Measurements from ENCODE around the gene SH3PXD2B. TPM values are rescaled to one million over a fixed set of nuclear protein-coding genes. Genes with fewer than 3 reads are reported as not detected.

The SH3PXD2B gene
- total and polyA plus RNA-seq, 2 of the 13 experiments (the other 11 are each of a cell fraction or from before 2014, with no cell fraction given) = 3.4 to 4.6 TPM

GRCh38 chr5:172424808-172425207 lies 29.5 kb downstream of the SH3PXD2B start:
- in situ Hi-C loops (cut with HindIII; ENCODE audit: extremely low pct_ligation_motif_present, low pct_unique_long_range_greater_than_20kb) = no loop called here
- Histone ChIP-seq H3K4me2 (ENCODE audit: low read depth, low read length) (no peak overlapping the region), H3K9me3 (ENCODE audit: low read length) (no peaks in the 10 kb centered on the region), H3K79me2 (ENCODE audit: insufficient read depth, low read length) (no peaks in the 10 kb centered on the region), H3K4me1 (ENCODE audit: insufficient read depth, low read length) (peaks cover 54% of the 10 kb centered on the region), H3K9ac (ENCODE audit: insufficient read depth, low read depth, low read length) (no peak overlapping the region), H3K27ac (ENCODE audit: extremely low read length, insufficient read depth, low read length) (no peak overlapping the region), H2AFZ (ENCODE audit: low read length) (no peak overlapping the region), H3K36me3 (replicated peaks in 1 of 2; ENCODE audit: control insufficient read depth in 1 of 2, insufficient read depth in 2 of 2, low read length in 2 of 2) (no peaks in the 10 kb centered on the region; a peak in 1 of 5 replicates), H3K27me3 (ENCODE audit: control insufficient read depth in 1 of 2, insufficient read depth in 2 of 2, low read length in 2 of 2) (no peaks in the 10 kb centered on the region), H4K20me1 (ENCODE audit: insufficient read depth, low read length) (no peaks in the 10 kb centered on the region), H3K4me3 (replicated peaks in 1 of 3; ENCODE audit: insufficient read depth in 1 of 3, low read depth in 2 of 3, low read length in 3 of 3) (no peak overlapping the region)
- TF ChIP-seq IKZF1 (IDR thresholded peaks at IDR 0.05) = no peak
- ATAC-seq (no peak), DNase-seq (ENCODE audit: low spot score) (no peak), FAIRE-seq (no peak)
- WGBS (ENCODE audit: low lambda C conversion rate) = 91% methylated on average over 6 of the region's 6 CpGs
- intact Hi-C loops (cut with micrococcal nuclease; ENCODE audit: unreplicated experiment) = no loop called here
- ChIA-PET POLR2A (no interaction called here), CTCF (ENCODE audit: low intra/inter-chr PET ratio, low total read pairs) (no interaction called here)
- no TSS peak for BruUV-seq (replicated peaks)

- no TSS peak for BruUV-seq (replicated peaks)
- H3K4me1 ChIP-seq (ENCODE audit: insufficient read depth, low read length) = peaks cover 54% of the 10 kb centered on the region
- no peak overlapping the region for H3K4me3 ChIP-seq (replicated peaks in 1 of 3; ENCODE audit: insufficient read depth in 1 of 3, low read depth in 2 of 3, low read length in 3 of 3)
- ChIA-PET POLR2A (no interaction called here), CTCF (ENCODE audit: low intra/inter-chr PET ratio, low total read pairs) (no interaction called here)
- ATAC-seq (no peak), DNase-seq (ENCODE audit: low spot score) (no peak), FAIRE-seq (no peak)
- H3K27ac ChIP-seq (ENCODE audit: extremely low read length, insufficient read depth, low read length) = no peak overlapping the region
- TF ChIP-seq ZNF12 (CRISPR knock-in tag; IDR thresholded peaks at IDR 0.05) (no peak), RAD51 (IDR thresholded peaks at IDR 0.05; ENCODE audit: borderline replicate concordance) (no peak), RFX5 (IDR thresholded peaks at IDR 0.05; ENCODE audit: low read depth, low read length) (no peak), ZIK1 (CRISPR knock-in tag; IDR thresholded peaks at IDR 0.05; ENCODE audit: borderline replicate concordance, low read depth) (no peak), SMAD1 (CRISPR knock-in tag; IDR thresholded peaks at IDR 0.05; ENCODE audit: borderline replicate concordance, low read depth) (no peak), GPN1 (CRISPR knock-in tag; IDR thresholded peaks at IDR 0.05; ENCODE audit: borderline replicate concordance) (no peak), NFKBIZ (CRISPR knock-in tag; IDR thresholded peaks at IDR 0.05) (no peak), RBFOX2 (IDR thresholded peaks at IDR 0.05; ENCODE audit: low read depth, low read length) (no peak), ARID5B (CRISPR knock-in tag; IDR thresholded peaks at IDR 0.05) (no peak), ZNF33A (CRISPR knock-in tag; IDR thresholded peaks at IDR 0.05; ENCODE audit: borderline replicate concordance) (no peak), ZNF350 (CRISPR knock-in tag; IDR thresholded peaks at IDR 0.05; ENCODE audit: borderline replicate concordance, low read depth) (no peak), DMAP1 (CRISPR knock-in tag; IDR thresholded peaks at IDR 0.05) (no peak), CEBPB (IDR thresholded peaks at IDR 0.05; ENCODE audit: borderline replicate concordance, low read depth, low read length) (no peak), HBP1 (CRISPR knock-in tag; IDR thresholded peaks at IDR 0.05; ENCODE audit: low read depth) (no peak), FOXA3 (CRISPR knock-in tag; IDR thresholded peaks at IDR 0.05) (no peak), SP4 (CRISPR knock-in tag; IDR thresholded peaks at IDR 0.05) (no peak)
- in situ Hi-C loops (cut with HindIII; ENCODE audit: extremely low pct_ligation_motif_present, low pct_unique_long_range_greater_than_20kb) (no loop called here), intact Hi-C loops (cut with micrococcal nuclease; ENCODE audit: unreplicated experiment) (no loop called here)
- no peak overlapping the region for H3K4me2 ChIP-seq (ENCODE audit: low read depth, low read length)
- H3K36me3 ChIP-seq (replicated peaks in 1 of 2; ENCODE audit: control insufficient read depth in 1 of 2, insufficient read depth in 2 of 2, low read length in 2 of 2) = no peaks in the 10 kb centered on the region; a peak in 1 of 5 replicates
- H4K20me1 ChIP-seq (ENCODE audit: insufficient read depth, low read length) = no peaks in the 10 kb centered on the region
- WGBS (ENCODE audit: low lambda C conversion rate) = 93% methylated on average over 3 of the region's 3 CpGs
- H3K9ac ChIP-seq (ENCODE audit: insufficient read depth, low read depth, low read length) = no peak overlapping the region
- H3K9me3 ChIP-seq (ENCODE audit: low read length) = no peaks in the 10 kb centered on the region
- H3K27me3 ChIP-seq (ENCODE audit: control insufficient read depth in 1 of 2, insufficient read depth in 2 of 2, low read length in 2 of 2) = no peaks in the 10 kb centered on the region
- no peak overlapping the region for H2AFZ ChIP-seq (ENCODE audit: low read length)
- H3K79me2 ChIP-seq (ENCODE audit: insufficient read depth, low read length) = no peaks in the 10 kb centered on the region
Observed at GRCh38 chr5:172424111-172424490, 30.2 kb downstream of the SH3PXD2B start.
